MCF 10A (cell line): Measurements from ENCODE around the gene TRUB1. TPM values are rescaled to one million over a fixed set of nuclear protein-coding genes. Genes with fewer than 3 reads are reported as not detected.

Experiments
- BruUV-seq: library from RNA; stranded (reverse); fragments of 400-500 nt; replicated peaks from 2 replicates; lab custom pipeline; 2021; lab: Mats Ljungman, UMichigan
- CTCF ChIA-PET: fragments of 300-600 bp; sonication (Branson Sonifier 250); formaldehyde crosslinking; extraction: SDS; loops from one replicate; lab custom pipeline; 2021; ENCODE audit warnings: antibody characterized with exemption, inconsistent platforms; lab: Yijun Ruan, JAX
- POLR2A ChIA-PET: fragments of 300-600, 350-650 bp; sonication (Branson Sonifier 250); formaldehyde crosslinking; extraction: SDS; loops from one replicate; lab custom pipeline; 2020; ENCODE audit warnings: antibody characterized with exemption, inconsistent platforms; lab: Yijun Ruan, JAX
- DNase-seq: peaks from one replicate; pipeline ENCODE4 v3.0.0-alpha.2; 2018; ENCODE audit not compliant: unreplicated experiment
- H3K27ac Mint-ChIP-seq: one replicate; pipeline ENCODE4 v1.8.0; 2022; ENCODE audit warnings: mild to moderate bottlenecking, low read depth, mixed read lengths; ENCODE audit not compliant: unreplicated experiment
- H3K27me3 Mint-ChIP-seq: one replicate; pipeline ENCODE4 v1.8.0; 2022; ENCODE audit warnings: mixed read lengths; ENCODE audit not compliant: insufficient read depth, unreplicated experiment
- H3K36me3 Mint-ChIP-seq: one replicate; pipeline ENCODE4 v1.8.0; 2022; ENCODE audit warnings: mild to moderate bottlenecking, moderate library complexity, mixed read lengths; ENCODE audit not compliant: insufficient read depth, unreplicated experiment
- H3K4me1 Mint-ChIP-seq: one replicate; pipeline ENCODE4 v1.8.0; 2022; ENCODE audit warnings: mixed read lengths; ENCODE audit not compliant: insufficient read depth, unreplicated experiment
- H3K4me3 Mint-ChIP-seq: one replicate; pipeline ENCODE4 v1.8.0; 2022; ENCODE audit warnings: mild to moderate bottlenecking, moderate library complexity, mixed read lengths; ENCODE audit not compliant: unreplicated experiment
- H3K9me3 Mint-ChIP-seq: one replicate; pipeline ENCODE4 v1.8.0; 2022; ENCODE audit warnings: mixed read lengths; ENCODE audit not compliant: unreplicated experiment
- intact Hi-C: fragments of 100-400 bp; cut with micrococcal nuclease; formaldehyde crosslinking; loops from 2 replicates; pipeline ENCODE4 v1.14.1; 2022
- total RNA-seq: library from RNA; stranded (reverse); gene quantifications from 2 replicates; pipeline ENCODE4 v1.2.3, GENCODE V29; 2022
- TF ChIP-seq, protein P1 (sequence below): fragments of 200-600 bp; IDR thresholded peaks from one replicate; pipeline ENCODE4 v1.8.0; 2022; ENCODE audit warnings: antibody characterized with exemption, mild to moderate bottlenecking; ENCODE audit not compliant: unreplicated experiment

The TRUB1 gene
- total RNA-seq, 1 experiment from 2014 or later = 29.2 TPM

DNA sequence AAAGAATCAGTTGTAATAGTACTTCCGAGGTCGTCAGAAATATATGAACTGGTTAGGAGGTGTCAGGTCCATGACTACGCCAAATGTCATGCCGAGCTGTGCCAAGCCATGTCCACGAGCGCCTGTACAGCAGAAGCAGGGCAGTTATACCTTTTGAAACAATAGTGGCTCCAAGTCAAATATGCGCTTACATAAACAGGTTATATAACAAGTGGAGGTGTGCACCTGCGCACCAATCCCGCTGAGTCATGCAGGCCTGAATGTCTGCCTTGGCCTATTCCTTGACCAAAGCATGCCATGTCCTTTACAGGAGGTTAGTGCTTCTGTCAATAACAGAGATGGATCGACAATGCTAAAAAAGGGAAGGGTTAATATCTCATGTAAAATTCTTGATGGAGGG lies 21.3 kb upstream of the TRUB1 start:
- ChIA-PET CTCF (interaction anchor here (0.7 to 0.8 kb wide), 2 partner anchors 26 to 39 kb away, joined by 3 to 4 read pairs; no protein-coding TSS in a partner anchor), POLR2A (no interaction called here)
- BruUV-seq = no TSS peak
- Mint-ChIP-seq H3K27me3 (no peaks in the 10 kb centered on the region), H3K36me3 (no peaks in the 10 kb centered on the region), H3K4me3 (no peak overlapping the region), H3K27ac (no peak overlapping the region), H3K9me3 (no peaks in the 10 kb centered on the region), H3K4me1 (peaks cover 13% of the 10 kb centered on the region)
- no peak for DNase-seq
- TF ChIP-seq, protein P1, sequence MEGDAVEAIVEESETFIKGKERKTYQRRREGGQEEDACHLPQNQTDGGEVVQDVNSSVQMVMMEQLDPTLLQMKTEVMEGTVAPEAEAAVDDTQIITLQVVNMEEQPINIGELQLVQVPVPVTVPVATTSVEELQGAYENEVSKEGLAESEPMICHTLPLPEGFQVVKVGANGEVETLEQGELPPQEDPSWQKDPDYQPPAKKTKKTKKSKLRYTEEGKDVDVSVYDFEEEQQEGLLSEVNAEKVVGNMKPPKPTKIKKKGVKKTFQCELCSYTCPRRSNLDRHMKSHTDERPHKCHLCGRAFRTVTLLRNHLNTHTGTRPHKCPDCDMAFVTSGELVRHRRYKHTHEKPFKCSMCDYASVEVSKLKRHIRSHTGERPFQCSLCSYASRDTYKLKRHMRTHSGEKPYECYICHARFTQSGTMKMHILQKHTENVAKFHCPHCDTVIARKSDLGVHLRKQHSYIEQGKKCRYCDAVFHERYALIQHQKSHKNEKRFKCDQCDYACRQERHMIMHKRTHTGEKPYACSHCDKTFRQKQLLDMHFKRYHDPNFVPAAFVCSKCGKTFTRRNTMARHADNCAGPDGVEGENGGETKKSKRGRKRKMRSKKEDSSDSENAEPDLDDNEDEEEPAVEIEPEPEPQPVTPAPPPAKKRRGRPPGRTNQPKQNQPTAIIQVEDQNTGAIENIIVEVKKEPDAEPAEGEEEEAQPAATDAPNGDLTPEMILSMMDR = no peak
- intact Hi-C loops = no loop called here

DNA sequence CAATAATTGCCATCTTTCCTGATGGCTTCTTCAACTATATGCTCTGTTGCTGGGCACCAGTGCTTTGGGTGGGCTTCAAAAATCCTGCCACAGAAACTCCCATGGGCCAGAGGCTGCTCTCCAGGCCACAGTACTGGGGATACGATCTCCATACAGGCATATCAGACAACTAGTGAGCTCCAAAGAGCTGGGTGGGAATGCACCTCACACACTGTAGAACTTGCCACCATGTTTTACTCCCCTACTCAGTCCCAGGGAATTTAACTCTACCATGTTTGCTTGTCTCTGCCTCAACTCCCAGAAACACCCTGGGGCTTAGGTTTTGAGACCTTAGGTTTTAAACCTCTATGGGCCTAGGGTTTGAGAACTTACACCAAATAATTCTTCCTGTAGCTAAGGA lies 20.5 kb upstream of the TRUB1 start:
- Mint-ChIP-seq H3K4me1 (peaks cover 13% of the 10 kb centered on the region), H3K27me3 (no peaks in the 10 kb centered on the region), H3K27ac (no peak overlapping the region), H3K9me3 (no peaks in the 10 kb centered on the region), H3K36me3 (no peaks in the 10 kb centered on the region), H3K4me3 (no peak overlapping the region)
- CTCF ChIA-PET = interaction anchor here (0.7 to 0.9 kb wide), 3 partner anchors 26 to 39 kb away, joined by 3 read pairs; no protein-coding TSS in a partner anchor
- no TSS peak for BruUV-seq
- POLR2A ChIA-PET = interaction anchor here (0.7 kb wide), 1 partner anchor 25 kb away, joined by 3 read pairs; no protein-coding TSS in a partner anchor
- TF ChIP-seq, protein P1 = no peak
- no peak for DNase-seq
- intact Hi-C loops = no loop called here

DNA sequence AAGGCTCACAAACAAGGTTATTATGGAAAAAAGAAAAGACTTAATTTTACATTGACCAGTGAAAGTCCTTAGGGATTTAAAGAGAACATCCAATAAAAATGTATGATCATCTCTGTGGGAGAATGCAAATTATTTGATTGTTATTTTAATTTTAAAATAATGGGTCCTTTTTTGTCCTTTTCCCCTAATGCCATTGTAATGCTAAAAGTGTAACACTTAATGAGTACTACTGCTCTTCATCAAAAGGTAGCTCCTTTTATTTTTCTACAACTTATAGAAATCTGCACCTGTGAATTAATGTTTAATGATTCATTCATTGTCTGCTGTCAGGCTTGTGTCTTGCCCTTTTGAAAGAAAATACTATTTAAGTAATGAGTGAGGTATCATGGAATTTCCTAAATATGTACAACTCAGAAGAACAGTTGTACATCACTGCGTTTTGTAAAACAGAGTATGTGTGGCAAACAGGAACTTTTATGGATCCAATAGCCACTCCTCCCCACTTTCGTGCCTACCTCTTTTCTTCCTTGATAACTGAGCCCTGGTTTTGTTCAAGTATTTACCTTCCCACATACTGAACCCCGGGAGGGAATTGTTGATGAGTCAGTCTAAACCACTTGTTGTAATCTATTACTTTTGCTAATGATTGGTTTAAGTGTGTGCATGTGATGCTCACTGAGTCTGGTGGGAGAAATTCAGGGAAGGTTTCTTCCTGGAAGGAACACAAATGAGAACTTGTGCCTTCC lies 19.9 kb upstream of the TRUB1 start:
- no peak overlapping the region for H3K27ac Mint-ChIP-seq
- H3K36me3 Mint-ChIP-seq = no peaks in the 10 kb centered on the region
- ChIA-PET CTCF (interaction anchor here (0.9 to 1.1 kb wide), 3 partner anchors 38 to 41 kb away, joined by 3 read pairs; no protein-coding TSS in a partner anchor), POLR2A (interaction anchor here (0.7 kb wide), 1 partner anchor 25 kb away, joined by 3 read pairs; no protein-coding TSS in a partner anchor)
- TF ChIP-seq, protein P1 = no peak
- no TSS peak for BruUV-seq
- no peaks in the 10 kb centered on the region for H3K9me3 Mint-ChIP-seq
- peak; percentile 35 for DNase-seq
- no peak overlapping the region for H3K4me3 Mint-ChIP-seq
- peaks cover 13% of the 10 kb centered on the region for H3K4me1 Mint-ChIP-seq
- intact Hi-C loops = no loop called here
- no peaks in the 10 kb centered on the region for H3K27me3 Mint-ChIP-seq

DNA sequence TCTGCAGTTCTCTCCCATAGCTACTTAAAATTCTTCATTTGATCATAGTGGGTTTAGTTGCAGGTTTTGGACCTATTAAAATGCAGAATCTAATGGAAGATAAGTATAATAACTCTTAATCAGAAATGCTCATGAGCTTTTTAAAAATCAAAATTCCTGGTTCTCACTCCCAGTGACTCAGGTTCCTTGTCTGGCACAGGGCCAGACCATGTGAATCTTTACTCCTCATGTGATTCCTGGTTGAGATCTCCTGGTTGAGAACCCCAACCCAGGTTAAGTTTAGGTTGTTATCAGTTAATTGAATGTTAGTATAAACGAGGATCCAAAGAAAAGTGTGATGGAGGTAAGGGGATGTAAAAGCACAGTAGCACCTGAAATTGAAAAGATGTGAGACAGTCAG lies 17.5 kb upstream of the TRUB1 start:
- Mint-ChIP-seq H3K27ac (no peak overlapping the region), H3K36me3 (no peaks in the 10 kb centered on the region), H3K4me1 (peaks cover 17% of the 10 kb centered on the region), H3K9me3 (no peaks in the 10 kb centered on the region), H3K4me3 (no peak overlapping the region), H3K27me3 (no peaks in the 10 kb centered on the region)
- POLR2A ChIA-PET = interaction anchor here (0.6 to 2.1 kb wide), 4 partner anchors 12 to 43 kb away, joined by 3 to 17 read pairs (median 5); partner anchors contain the start of gene TRUB1
- CTCF ChIA-PET = interaction anchor here (1.2 kb wide), 1 partner anchor 9 kb away, joined by 3 read pairs; no protein-coding TSS in a partner anchor
- intact Hi-C loops = no loop called here
- TF ChIP-seq, protein P1 = no peak
- no TSS peak for BruUV-seq
- DNase-seq = peak; percentile 57
